DMS153 (cell line): Measurements from ENCODE around the gene HOXC9.
"Not testable (repeated sequence)": the region's sequence is repeated elsewhere in the genome, so short reads cannot be mapped to it uniquely, and the experiment has no call there.

Source experiments
- DNase-seq: peaks from one replicate; lab custom pipeline; 2025; lab: John Stamatoyannopoulos, UW

Gene HOXC9

DNA sequence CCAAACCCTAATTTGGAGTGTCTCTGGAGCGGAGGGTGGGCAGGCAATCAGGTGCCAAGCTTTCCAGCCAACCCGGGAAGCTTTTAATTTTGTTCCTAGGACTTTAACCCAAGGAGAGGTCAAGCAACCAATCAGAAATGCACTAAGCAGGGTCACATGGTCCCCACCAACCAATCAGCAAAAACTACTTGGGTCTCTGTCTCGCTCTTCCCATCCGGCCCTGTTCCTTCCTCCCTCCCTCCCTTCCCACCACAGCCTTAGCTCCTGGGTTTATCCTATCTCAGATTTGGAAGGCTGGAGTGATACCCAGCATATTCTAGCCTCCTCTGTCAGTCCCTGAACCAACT lies 40.2 kb downstream of the HOXC9 start:
- no peak for DNase-seq

DNA sequence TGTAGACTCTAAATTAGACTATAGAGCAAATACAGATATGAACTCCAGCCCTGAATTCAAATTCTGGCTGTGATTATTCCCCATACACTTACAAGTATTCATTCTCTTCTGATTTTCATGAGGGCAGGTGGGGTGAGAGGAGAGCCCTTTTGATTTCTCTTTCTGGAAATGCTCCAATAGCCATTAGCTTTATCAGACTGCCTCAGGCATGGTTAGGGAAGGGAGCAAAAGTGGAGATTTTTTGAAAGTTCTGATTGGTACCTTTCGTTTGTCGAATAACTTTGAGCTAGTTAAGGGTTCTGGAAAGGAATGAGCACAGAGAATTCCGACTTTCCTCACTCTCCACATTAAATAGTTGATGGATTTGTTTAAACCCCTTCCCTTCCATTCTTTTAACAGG lies 40.7 kb downstream of the HOXC9 start:
- no peak for DNase-seq

DNA sequence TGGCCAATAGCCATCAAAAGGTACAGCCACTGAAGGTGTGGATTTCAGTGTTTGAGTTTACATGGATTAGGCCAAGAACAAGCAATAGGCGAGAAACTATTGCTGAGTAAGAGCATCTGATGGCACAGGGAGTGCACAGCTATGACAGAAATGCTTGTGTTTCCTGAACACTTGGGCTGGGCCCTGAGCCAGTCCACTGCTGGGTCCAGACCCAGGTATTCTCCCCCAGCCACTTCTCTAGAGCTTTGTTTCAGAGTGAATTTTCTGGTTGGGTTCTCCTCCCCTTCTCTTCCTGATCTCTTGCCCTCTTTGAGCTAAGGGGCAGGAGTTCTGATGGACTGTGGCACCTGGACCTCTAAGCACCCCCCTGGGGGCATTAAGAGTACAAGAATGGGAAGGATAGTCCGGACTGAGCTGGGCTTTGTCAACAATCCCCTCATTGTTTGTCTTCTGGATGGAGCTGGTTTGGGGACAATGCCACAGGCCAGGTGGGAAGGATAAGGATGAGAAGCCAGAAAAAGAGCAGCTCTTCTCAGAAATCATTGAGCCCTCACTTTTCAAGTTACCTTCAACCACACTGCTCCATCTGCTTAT lies 41.2 kb downstream of the HOXC9 start:
- no peak for DNase-seq

DNA sequence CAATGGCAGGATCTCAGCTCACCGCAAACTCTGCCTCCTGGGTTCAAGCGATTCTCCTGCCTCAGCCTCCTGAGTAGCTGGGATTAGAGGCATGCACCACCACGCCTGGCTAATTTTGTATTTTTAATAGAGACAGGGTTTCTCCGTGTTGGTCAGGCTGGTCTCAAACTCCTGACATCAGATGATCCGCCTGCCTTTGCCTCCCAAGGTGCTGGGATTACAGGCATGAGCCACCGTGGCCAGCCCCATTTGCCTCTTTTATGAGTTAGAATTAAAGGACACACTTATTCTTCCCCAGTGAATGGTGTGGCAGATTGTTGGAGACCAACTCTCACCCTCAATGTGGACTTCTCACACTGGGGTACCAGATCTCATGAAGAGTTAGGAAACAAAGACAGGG lies 42.1 kb downstream of the HOXC9 start:
- not testable (repeated sequence) for DNase-seq

DNA sequence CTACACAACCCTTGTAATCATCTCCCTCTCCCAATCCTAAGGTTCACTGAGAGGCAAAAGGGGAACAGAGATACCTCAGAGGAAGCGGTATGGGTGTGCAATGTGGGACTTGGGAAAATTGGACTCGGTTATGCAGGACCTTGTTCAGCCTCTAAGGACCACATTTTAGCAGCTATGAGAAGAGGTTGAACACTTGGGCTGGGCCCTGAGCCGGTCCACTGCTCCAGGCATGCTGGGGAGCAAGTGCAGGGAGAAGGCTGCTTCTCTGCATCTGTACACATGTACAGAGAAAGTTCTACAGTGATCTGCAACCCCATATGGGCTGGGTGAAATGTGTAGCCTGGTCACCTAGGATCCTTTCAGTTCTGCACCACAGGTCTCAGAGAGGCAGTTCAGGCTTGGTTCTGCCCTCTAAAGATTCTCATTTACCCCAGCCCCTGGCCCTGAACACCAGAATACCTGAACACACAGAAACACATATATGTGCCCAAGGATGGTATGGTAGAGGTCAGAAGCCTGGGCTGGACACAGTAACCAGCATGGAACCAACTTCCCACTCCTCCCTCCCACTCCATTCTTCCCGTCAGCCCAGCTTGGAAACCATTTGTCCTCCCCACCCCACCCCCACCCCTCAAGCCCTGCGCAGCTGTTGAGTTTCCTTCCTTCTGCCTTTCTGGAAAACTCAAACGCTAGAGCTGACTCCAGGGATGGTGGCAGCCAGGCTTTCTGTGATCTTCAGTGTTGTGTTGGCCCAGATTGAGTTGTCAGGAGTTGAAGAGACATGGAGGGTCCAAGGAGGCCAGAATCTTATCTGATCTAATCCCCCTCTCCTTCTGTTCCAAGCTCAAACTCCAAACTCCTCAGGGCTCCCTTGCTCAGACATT lies 43.3 kb downstream of the HOXC9 start:
- DNase-seq, result no peak

DNA sequence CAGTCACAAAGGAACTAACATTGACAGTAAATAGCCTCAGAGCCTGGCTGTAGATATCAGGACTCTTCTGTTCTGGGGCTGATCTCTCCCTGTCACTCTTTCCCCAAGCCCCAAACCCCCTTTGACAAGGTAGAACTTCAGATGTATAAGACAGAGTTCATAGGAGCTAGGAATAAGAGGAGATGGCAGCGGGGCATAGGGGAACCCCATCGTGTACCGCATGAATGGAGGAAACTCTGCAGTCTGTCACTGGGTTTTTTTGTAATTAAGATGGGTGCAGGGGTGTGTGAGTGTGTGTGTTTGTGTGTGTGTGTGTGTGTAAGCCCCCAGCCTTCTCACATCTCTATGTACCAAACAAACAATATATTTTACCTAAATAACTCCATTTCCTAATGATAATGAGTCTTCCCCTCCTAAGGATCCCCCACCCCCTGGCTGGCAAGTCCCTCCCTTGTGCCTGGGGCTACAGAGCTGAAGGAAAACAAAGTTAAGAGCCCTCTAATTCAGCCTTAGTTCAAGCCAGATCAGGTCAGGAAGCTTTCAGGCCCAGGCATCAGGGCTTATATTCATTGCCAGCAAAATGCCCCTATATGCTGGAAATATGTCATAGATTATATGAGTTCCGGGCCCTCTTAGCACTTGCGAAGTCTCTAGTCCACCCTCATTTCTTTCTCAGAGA lies 44.6 kb downstream of the HOXC9 start:
- DNase-seq, result no peak

DNA sequence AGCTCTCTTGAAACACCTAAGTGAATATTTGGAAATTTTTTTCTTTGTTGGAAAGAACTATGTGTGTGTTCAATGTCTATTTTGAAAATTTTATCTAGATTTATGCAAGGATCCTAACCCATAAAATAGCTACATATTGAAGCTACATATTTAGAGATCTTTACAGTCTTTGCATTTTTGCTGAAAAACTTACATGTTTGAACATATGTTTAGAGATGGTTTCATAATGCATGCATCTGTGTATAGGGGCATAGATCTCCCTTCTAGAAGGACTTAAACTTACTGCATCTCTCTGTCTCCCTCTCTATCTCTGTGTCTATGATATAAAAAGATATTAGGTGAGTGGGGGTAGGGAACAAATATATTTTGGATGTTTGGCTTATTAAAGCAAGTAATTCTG lies 45.4 kb downstream of the HOXC9 start:
- no peak for DNase-seq

DNA sequence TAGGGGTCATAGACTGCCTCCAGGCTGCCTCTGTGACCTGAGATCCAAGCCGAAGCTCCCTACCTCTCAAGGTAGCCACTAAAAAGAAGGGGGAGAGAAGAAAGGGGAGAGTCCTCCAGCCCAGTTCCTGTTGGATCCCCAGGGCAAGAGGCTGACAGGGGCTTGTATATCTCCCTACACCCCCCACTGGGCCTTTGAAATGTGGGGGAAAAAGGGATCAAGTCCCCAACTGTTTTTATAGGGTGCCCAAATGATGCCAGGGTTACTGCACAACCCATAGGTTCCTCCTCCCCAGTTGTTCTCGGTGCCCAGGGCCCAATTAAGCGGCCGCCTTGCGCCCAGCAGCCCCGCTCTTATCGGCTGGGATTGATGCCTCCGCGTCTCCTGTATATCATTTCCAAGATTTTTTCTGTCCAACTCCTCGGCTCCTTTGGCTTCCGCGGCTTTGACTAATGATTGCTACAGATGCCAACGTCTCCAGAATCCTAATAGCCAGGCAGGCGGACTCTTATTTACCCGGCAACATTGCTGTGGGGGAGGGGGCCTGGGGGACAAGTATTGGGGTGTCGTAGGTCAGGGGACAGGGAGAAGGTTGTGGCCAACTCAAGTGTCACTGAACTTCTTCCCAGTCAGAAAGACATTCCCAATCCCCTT lies 46.0 kb downstream of the HOXC9 start:
- no peak for DNase-seq

DNA sequence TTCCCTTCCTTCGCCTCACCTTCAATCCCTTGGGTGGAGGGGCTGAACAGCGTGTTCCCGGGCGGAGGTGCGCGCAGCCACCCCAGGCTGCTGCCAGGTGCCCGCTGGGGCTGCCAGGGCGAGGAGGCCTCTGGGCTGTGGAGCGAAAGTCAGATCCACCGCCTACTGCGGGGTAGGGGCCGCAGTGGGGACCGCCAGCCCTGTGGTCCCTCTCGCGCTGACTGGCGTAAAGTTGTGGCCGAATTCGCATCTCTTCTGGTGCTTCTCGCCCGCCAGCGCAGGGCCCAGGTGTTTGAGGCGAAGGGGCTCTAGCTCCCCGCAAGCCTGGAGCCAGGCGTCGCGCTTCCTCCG lies 46.8 kb downstream of the HOXC9 start:
- DNase-seq, result no peak

DNA sequence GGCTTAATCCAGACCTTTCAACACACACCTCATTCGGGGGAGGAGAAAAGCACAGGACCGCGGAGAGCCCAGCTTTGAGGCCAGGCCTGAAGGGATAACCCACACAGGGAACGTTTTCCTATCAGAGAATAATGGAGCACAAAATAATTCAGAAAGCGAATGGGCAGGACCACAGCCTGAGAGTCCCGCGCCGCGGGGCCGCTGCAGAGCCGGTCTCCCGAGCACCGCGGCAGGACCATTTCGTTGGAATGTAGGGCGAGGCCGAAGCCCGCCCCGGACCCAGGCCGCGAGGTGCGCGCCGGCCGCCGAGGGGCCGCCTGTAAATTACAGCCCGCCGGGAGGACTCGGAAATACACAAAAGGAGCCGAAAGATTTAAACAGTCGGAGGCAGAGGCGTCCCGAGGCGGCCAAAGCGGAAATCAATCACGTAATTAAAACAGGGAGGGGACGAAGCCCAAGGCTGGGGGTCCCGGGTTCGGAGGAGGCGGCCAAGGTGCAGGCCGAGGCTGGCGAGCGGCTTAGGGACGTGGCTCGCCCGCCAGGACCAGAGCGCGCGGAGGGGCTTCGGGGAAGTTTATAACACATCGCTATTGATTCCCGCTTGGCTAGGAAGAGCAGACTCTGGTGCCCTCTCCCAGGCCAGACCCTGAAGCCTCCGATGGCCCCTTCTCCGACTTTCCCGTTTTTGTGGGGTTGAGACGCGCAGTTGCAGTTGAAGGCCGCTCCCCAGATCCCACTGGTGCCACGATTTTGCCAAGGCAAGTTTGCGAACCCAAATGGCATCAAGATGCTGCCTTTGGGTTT lies 47.4 kb downstream of the HOXC9 start:
- no peak for DNase-seq

DNA sequence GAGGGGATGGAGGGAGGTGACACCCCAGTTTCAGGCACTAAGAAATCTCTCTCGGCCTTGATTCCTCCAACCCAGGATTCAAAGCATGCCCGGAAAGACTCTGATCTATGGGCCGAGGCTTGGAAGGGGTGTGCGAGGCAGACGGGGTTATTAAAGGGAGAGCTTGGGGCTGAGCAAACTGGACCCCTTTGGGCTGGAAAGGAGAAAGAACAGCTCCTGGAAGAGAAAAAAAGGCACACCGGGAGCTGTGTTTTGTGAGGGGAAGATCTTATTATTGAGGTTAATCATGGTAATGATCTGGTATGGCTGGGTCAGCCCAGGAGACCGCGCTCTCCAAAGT lies 48.0 kb downstream of the HOXC9 start:
- DNase-seq, result no peak

DNA sequence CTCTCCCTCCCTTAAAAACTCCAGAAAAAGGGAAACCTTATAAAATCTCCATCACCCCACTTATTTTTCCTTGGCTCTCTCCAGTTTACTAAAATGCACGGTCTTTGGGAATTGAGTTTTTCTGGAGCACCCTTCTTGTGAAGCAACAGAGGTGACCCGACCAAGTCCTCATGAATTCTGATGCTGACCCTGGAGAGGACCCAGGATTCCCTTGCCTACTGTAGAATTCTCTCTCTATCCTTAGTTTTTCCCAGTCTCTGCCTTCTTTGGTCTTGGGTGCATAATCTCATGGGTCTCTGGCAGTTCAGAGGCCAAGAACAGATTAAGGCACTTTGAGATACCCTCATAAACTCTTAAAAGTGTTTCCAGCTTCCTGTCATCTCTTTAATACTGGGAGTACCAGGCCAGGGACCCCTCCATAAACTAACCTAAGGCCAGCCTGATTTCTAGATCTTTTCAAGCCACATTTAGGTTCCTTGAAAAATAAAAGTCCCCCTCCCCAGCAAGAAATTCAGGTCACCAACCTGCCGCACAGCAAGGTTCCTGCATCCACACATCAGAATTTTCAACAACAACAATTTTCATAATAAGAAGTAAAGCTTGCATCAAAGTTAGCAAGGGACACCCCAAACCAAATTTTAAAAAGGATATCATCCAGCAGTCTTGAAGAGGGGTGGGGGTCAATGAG lies 48.6 kb downstream of the HOXC9 start:
- DNase-seq, result no peak

DNA sequence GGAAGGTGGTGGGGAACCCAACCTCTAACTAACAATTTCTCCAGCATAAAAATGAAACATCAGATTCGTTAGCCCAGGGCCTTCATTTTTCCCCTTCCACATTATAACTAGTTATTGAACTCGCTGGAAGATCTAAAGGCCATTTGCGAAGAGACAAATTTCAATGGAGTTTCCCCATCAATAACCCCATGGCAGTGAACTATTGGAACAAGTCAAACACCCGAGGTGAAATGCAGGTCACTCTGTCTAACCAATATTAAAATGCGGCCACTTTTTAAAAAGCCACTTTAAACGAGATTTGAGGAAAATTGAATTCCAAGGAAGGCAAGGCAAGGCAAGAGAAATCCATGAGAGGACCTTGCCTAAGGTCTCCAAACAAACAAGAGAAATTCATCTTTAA lies 49.1 kb downstream of the HOXC9 start:
- no peak for DNase-seq

DNA sequence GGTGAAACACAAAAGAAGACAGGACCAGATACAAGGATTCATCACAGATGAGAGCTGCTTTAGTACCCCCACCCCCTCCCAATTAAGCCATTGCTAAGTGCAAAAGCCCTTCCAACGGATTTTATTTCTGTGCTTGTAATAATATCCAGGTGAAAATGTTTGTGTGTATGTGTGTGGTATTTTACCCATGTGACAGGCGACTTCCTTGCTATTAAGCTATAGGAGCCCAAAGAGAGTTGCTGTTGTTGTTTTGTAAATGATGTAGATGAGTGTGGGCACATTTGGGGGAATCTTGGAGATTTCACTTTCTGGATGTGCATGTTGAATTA lies 50.5 kb downstream of the HOXC9 start:
- DNase-seq, result no peak

DNA sequence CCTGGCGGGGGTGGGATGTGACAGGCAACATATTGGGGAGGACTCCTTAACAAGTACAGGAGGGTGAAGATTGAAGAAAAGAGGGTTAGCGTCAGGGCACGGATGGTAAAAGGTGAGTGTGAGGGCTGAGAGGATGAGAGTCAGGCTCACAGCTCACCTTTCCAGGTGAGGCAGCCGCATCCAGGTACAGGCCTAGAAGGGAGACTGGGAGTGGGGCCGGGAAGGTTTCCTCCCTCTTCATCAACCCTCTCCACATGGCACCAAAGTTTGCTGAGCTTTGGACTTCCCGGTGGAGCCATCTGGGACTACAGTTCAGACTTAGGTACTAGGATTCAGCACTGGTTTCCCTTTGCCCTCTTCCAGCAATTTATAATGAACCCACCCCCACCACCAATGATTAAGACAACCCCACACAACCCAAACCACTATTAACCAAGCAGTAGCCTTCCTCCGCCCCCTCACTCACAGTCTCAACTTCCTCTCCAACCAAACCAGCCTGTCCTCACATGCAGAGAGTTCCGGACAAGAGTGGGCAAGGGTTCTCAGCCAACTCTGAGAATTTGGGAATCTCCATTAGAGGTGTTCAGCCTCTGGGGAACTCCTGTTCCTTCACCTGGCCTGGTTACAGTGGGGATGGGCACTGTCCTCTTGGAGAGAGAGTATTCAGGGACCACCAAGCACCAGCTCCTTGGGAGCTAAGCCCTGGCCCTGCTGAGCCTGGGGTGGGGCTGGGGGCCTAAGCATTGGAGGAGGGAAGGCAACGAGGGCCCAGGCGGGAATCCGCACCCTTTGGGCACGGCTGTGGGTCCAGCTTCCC lies 51.3 kb downstream of the HOXC9 start:
- DNase-seq, result no peak

DNA sequence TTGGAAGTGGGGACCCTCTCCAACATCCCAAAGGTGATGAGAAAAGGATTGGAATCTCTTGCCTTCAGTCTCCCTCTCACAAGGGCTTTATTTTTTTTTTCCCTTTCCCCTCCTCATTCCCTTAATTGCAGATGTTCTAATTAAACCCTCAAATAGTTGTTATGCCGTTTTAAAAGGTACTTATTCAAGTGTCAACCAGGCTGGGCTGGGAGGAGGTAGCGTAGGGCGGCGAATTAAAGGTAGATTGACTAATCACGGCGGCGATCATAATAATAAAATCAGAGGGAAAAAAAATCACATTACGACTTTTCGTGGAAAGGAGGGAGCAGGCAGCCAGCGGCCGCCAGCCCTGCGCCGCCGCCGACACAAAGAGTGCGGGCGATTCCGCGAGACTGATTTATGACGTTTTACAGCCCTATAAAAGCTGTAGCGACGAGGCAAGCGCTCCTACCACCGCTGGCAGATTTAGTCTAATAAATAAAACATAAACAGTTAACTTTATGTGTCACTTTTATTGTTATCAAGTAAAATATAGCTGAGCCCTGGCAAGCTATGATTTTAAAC lies 52.0 kb downstream of the HOXC9 start:
- peak; percentile 34 for DNase-seq

DNA sequence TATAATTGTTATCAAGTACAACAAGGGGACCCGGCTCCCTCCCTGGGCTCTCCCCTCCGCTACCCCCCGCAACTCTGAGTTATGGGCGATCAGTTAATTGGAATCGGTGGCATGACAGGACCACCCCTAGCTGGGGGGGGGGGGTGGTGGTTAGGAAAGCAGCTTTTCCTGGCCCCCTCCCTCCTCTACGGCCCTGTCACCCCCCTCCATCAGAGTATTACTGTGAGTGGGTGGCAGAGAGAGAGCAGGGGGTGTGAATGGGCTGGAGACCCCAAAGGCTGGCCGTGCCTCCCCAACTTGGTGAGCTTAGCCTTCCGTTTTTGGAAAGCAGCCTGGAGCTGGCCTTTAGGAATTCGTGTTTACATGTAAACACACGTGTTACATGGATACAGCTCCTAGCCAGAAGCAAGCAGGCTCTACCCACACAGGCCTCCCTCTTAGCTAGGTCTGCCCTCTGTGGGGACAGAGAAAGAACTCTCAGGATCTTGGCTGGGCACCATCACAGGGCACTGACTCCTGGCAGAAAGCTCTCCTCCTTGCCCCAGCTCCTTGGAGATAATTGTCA lies 52.6 kb downstream of the HOXC9 start:
- no peak for DNase-seq
